Panc1 (cell line): ENCODE measurements around the gene TFF3. TPM values are rescaled to one million over a fixed set of nuclear protein-coding genes. Genes with fewer than 3 reads are reported as not detected.

Experiments
- ATAC-seq: fragments of 200-7000 bp; cut with Tn5 transposase; 2 replicates; pipeline ENCODE4 v1.9.1; 2020; ENCODE audit warnings: mild to moderate bottlenecking, moderate library complexity
- BruUV-seq: library from RNA; stranded (reverse); fragments of 400-500 nt; replicated peaks from 2 replicates; lab custom pipeline; 2021; lab: Mats Ljungman, UMichigan
- CTCF ChIA-PET: fragments of 300-600 bp; sonication (Branson Sonifier 250); formaldehyde crosslinking; loops from one replicate; lab custom pipeline; 2022; ENCODE audit warnings: antibody characterized with exemption; lab: Charles Lee
- POLR2A ChIA-PET: fragments of 300-600 bp; sonication (Branson Sonifier 250); formaldehyde crosslinking; loops from one replicate; lab custom pipeline; 2022; ENCODE audit warnings: antibody characterized with exemption; lab: Charles Lee
- DNase-seq: peaks from one replicate; pipeline ENCODE4 v3.0.0-alpha.2; 2010; ENCODE audit warnings: low read depth, low spot score
- H3K27ac ChIP-seq: 2 replicates; pipeline ENCODE4 v1.5.1; 2011; ENCODE audit warnings: mild to moderate bottlenecking, low read length, inconsistent platforms
- H3K27me3 ChIP-seq: fragments of 200-500 bp; sonication (Bioruptor generic); 2 replicates; pipeline ENCODE4 v1.6.0; 2014; ENCODE audit warnings: low read length, inconsistent platforms; ENCODE audit not compliant: control insufficient read depth, insufficient read depth
- H3K36me3 ChIP-seq: fragments of 200-500 bp; sonication (Bioruptor generic); 2 replicates; pipeline ENCODE4 v1.5.1; 2014; ENCODE audit warnings: inconsistent platforms, mild to moderate bottlenecking, low read length, moderate library complexity; ENCODE audit not compliant: control insufficient read depth, insufficient read depth
- H3K4me1 ChIP-seq: 2 replicates; pipeline ENCODE4 v1.5.1; 2011; ENCODE audit warnings: inconsistent platforms, mild to moderate bottlenecking, low read length, moderate library complexity; ENCODE audit not compliant: control insufficient read depth, insufficient read depth
- H3K4me3 ChIP-seq, 2 experiments: 2 replicates each; pipeline ENCODE4 v1.5.1; 2011 to 2012; ENCODE audit warnings: low read depth in 2 of 2, low read length in 2 of 2, mild to moderate bottlenecking in 2 of 2, inconsistent platforms in 1 of 2, moderate library complexity in 1 of 2
- H3K9me3 ChIP-seq: fragments of 200-500 bp; sonication (Bioruptor generic); 2 replicates; pipeline ENCODE4 v1.5.1; 2014; ENCODE audit warnings: low read depth, mild to moderate bottlenecking, inconsistent platforms, low read length, moderate library complexity; ENCODE audit not compliant: control insufficient read depth, insufficient read depth
- POLR2AphosphoS5 ChIP-seq: IDR thresholded peaks from 2 replicates; pipeline ENCODE4 v1.6.1; 2012; ENCODE audit warnings: mild to moderate bottlenecking, low read depth, low read length, moderate library complexity
- REST ChIP-seq, 2 experiments: IDR thresholded peaks; 2 replicates each; pipeline ENCODE4 v1.6.1; 2011 to 2012; ENCODE audit warnings: low read depth in 2 of 2, control low read depth in 1 of 2, low read length in 1 of 2, mild to moderate bottlenecking in 1 of 2, moderate library complexity in 1 of 2; ENCODE audit not compliant: insufficient read depth in 1 of 2
- SIN3A ChIP-seq: IDR thresholded peaks from 2 replicates; pipeline ENCODE4 v1.6.1; 2012; ENCODE audit warnings: low read depth, mild to moderate bottlenecking, low read length, moderate library complexity, borderline replicate concordance; ENCODE audit not compliant: insufficient read depth
- TCF7L2 ChIP-seq: IDR thresholded peaks from 2 replicates; pipeline ENCODE4 v1.6.1; 2011; ENCODE audit warnings: mild to moderate bottlenecking, low read depth, low read length, inconsistent platforms
- in situ Hi-C: cut with HindIII; loops from 2 replicates; pipeline ENCODE4 v1.10.0; 2016; ENCODE audit warnings: low sequenced_read_pairs, low pct_unique_long_range_greater_than_20kb
- intact Hi-C: fragments of 100-400 bp; cut with micrococcal nuclease; formaldehyde crosslinking; loops from one replicate; pipeline ENCODE4 v1.10.0; 2022; ENCODE audit not compliant: unreplicated experiment
- total RNA-seq: library from RNA; stranded (reverse); gene quantifications from one replicate; pipeline ENCODE4 v1.2.1, GENCODE V29; 2021; ENCODE audit not compliant: unreplicated experiment
- TF ChIP-seq, protein P1 (sequence below): fragments of 450-650 bp; IDR thresholded peaks from 2 replicates; pipeline ENCODE4 v1.5.1; 2017; ENCODE audit warnings: mild to moderate bottlenecking

TFF3 gene
- total RNA-seq, 1 experiment from 2014 or later, result 8.9 TPM

DNA sequence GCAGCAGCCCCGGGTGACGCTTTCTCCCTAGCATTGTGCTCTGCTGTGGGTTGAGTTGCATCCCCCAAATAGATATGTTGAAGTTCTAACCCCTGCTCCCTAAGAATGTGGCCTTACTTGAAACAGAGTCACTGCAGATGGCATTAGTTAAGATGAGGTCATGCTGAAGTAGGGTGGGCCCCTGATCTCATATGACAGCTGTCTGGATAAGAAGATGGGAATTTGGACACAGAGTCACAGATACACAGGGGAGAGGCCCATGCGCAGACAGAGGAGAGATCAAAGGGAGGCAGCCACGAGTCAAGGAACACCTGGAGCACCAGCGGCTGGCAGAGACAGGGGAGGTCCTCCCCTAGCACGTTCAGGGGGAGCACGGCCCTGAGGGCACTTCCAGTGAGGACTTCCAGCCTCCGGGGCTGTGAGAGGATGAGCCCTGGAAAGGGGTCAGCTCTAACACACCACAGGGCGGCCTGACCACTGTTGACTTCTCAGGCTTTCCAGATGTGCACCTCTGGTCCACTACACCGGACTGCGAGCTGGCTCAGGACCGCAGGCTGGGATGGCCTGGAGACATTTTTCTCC is 49.9 kb downstream of the TFF3 start:
- no TSS peak for BruUV-seq
- CTCF ChIA-PET, result no interaction called here
- no peaks in the 10 kb centered on the region; the same call in 1 of the 2 replicates for H3K4me1 ChIP-seq
- intact Hi-C loops (no loop called here), in situ Hi-C loops (no loop called here)
- H3K4me3 ChIP-seq, result no peak overlapping the region
- H3K27me3 ChIP-seq, result no peaks in the 10 kb centered on the region
- no peak for DNase-seq
- no peak overlapping the region for H3K27ac ChIP-seq
- H3K9me3 ChIP-seq, result no peaks in the 10 kb centered on the region
- TF ChIP-seq SIN3A, result no peak
- no peak for TF ChIP-seq TCF7L2
- no peak for TF ChIP-seq POLR2AphosphoS5
- TF ChIP-seq REST (IDR thresholded peaks at IDR 0.05; ENCODE audit: insufficient read depth in 1 of 2, low read depth in 2 of 2, low read length in 1 of 2), result no peak
- TF ChIP-seq, protein P1, sequence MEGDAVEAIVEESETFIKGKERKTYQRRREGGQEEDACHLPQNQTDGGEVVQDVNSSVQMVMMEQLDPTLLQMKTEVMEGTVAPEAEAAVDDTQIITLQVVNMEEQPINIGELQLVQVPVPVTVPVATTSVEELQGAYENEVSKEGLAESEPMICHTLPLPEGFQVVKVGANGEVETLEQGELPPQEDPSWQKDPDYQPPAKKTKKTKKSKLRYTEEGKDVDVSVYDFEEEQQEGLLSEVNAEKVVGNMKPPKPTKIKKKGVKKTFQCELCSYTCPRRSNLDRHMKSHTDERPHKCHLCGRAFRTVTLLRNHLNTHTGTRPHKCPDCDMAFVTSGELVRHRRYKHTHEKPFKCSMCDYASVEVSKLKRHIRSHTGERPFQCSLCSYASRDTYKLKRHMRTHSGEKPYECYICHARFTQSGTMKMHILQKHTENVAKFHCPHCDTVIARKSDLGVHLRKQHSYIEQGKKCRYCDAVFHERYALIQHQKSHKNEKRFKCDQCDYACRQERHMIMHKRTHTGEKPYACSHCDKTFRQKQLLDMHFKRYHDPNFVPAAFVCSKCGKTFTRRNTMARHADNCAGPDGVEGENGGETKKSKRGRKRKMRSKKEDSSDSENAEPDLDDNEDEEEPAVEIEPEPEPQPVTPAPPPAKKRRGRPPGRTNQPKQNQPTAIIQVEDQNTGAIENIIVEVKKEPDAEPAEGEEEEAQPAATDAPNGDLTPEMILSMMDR, result no peak
- POLR2A ChIA-PET, result no interaction called here
- no peak for ATAC-seq
- H3K36me3 ChIP-seq, result no peaks in the 10 kb centered on the region

DNA sequence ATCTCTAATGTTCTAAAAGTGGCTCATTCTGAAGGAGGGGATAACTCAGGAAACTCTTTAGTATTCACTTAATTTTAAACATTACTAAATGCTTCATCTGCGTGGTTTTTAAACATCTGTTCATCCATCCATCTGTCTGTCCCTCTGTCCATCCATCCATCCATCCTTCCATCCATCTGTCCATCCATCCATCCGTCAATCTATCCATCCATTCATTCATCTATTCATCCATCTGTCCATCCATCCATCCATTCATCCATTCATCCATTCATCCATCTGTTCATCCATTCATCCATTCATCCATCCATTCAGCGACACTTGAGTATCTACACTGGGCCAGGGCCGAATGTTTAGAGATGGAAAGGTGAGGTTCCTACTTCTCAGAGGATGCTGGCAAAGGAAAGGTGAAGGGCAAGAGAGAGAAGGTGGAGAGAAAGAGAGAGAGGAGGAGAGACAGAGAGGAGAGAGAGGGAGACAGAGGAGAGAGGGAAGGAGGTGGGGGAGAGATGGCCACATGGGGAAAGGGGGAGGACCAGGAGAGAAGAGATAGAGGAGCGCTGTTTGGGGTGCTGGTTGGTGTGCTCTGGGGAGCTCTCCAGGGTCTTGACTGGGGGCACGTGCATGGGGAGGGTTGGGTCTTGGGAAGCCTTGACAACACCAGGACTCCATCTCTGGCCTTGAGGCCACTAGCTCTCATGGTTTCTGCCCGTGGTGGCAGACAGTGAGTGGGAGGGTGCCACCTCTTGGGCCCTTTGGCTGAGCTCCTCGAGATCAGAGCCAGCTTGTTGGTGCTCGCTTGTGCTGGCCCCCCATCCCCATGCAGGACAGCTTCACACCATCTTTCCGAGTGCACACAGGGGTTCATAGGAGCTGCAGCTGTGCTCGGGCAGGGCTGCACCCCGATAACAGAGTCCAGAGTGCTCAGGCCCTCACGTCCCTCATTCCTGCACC is 50.7 kb downstream of the TFF3 start:
- in situ Hi-C loops, result no loop called here
- no peak for TF ChIP-seq POLR2AphosphoS5
- no peak overlapping the region for H3K4me3 ChIP-seq
- BruUV-seq, result no TSS peak
- intact Hi-C loops, result no loop called here
- no peaks in the 10 kb centered on the region for H3K9me3 ChIP-seq
- CTCF ChIA-PET, result no interaction called here
- ATAC-seq, result no peak
- no peak overlapping the region for H3K27ac ChIP-seq
- no peaks in the 10 kb centered on the region for H3K36me3 ChIP-seq
- DNase-seq, result no peak
- H3K27me3 ChIP-seq, result no peaks in the 10 kb centered on the region
- POLR2A ChIA-PET, result interaction anchor here (0.6 kb wide), 1 partner anchor 1344 kb away, joined by 3 read pairs; no protein-coding TSS in a partner anchor
- H3K4me1 ChIP-seq, result no peaks in the 10 kb centered on the region; the same call in 1 of the 2 replicates
